ENCODE results near the gene ZBTB32. TPM values are rescaled to one million over a fixed set of nuclear protein-coding genes. Genes with fewer than 3 reads are reported as not detected.

The ZBTB32 gene
- polyA plus RNA-seq, 1 of the 3 experiments (the other 2 are of a cell fraction) = not detected

DNA sequence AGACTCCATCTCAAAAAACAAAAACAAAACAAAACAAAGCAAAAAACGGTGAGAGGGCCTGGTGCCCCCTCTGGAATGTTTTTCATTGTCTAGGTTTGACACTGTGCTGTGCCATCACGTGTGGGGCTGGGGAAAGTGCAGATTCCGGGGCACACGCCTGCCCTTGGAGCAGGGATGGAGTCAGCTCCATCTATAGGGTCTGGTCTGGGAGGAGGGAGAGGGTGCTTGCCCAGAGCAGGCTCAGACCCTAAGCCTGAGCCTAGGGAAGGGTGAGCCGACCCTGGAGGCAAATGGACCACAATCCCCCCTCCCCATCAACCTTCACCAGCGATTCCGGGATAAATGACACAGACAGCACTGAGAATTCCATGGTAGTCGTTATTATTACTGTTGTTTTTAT lies 10.9 kb upstream of the ZBTB32 start:
- 11% methylated on average over 8 of the region's 8 CpGs for WGBS (ENCODE audit: low lambda C conversion rate)
- no peaks in the 10 kb centered on the region for H3K4me1 ChIP-seq (ENCODE audit: control insufficient read depth in 1 of 2, insufficient read depth in 2 of 2, low read depth in 1 of 2, low read length in 1 of 2)

DNA sequence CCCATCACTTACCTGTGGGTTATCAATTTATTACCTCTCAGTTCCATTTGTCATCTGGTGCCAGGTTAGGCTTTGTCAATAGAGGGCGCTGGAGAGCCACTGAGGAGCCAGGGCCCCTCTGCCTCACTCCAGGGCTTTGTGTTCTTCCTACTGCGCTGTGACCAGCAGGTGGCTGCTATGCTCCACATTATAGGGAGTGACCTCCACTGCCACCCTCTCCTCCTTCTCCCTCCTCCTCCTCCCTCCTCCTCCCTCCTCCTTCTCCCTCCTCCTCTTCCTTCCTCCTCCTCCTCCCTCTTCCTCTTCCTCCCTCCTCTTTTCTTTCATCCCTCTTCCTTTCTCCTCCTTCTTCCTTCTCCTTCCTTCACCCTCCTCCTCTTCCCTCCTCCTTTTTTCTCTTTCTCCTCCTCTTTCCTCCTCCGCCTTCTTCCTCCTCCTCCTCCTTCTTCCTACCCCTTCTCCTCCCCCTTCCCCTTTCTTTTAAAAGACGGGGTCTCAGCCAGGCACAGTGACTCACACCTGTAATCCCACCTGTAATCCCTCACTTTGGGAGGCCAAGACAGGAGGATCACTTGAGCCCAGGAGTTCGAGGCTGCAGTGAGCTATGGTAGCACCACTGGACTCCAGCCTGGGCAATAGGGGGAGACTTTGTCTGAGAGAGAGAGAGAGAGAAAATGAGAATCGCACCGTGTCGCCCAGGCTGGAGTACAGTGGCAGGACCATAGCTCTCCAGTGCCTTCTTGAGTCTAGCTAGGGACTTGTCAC lies 10.3 kb upstream of the ZBTB32 start:
- no peak overlapping the region for H3K9ac ChIP-seq
- H3K27me3 ChIP-seq (ENCODE audit: insufficient read depth) = peaks cover 7% of the 10 kb centered on the region; the same call in 1 of the 2 replicates
- POLR2A ChIA-PET = no interaction called here
- no peaks in the 10 kb centered on the region for H3K9me3 ChIP-seq
- H3K9me2 ChIP-seq = no peaks in the 10 kb centered on the region
- no peaks in the 10 kb centered on the region for H3K36me3 ChIP-seq (replicated peaks in 1 of 2; ENCODE audit: control insufficient read depth in 1 of 2, insufficient read depth in 2 of 2, low read length in 1 of 2)
- no peaks in the 10 kb centered on the region for H4K20me1 ChIP-seq (ENCODE audit: insufficient read depth)
- H3F3A ChIP-seq (replicated peaks; ENCODE audit: insufficient read depth) = peaks cover 11% of the 10 kb centered on the region
- no peaks in the 10 kb centered on the region for H3K79me2 ChIP-seq (ENCODE audit: insufficient read depth)
- H3K4me1 ChIP-seq (ENCODE audit: control insufficient read depth in 1 of 2, insufficient read depth in 2 of 2, low read depth in 1 of 2, low read length in 1 of 2) = no peaks in the 10 kb centered on the region
- no peak overlapping the region for H3K27ac ChIP-seq (ENCODE audit: low read depth in 2 of 2, low read length in 1 of 2)
- H2AFZ ChIP-seq (ENCODE audit: low read depth) = no peak overlapping the region
- CTCF ChIA-PET = interaction anchor here (0.7 to 4.1 kb wide), 11 partner anchors 9 to 188 kb away, joined by 3 to 33 read pairs (median 4); partner anchors contain the start of genes PSENEN, U2AF1L4 and ZBTB32
- peak; percentile 90 for DNase-seq
- no peak overlapping the region; a peak in 1 of 4 replicates for H3K4me3 ChIP-seq (ENCODE audit: low read depth in 2 of 2, low read length in 1 of 2)
- 31% methylated on average over 8 of the region's 8 CpGs for WGBS (ENCODE audit: low lambda C conversion rate)
- H3K4me2 ChIP-seq = no peak overlapping the region
- TF ChIP-seq POLR2AphosphoS5 (IDR thresholded peaks at IDR 0.05; ENCODE audit: low read depth, low read length) (no peak), SMC3 (IDR thresholded peaks at IDR 0.05; ENCODE audit: low read depth, low read length) (peak; percentile 93), TAF1 (IDR thresholded peaks at IDR 0.05; ENCODE audit: borderline replicate concordance, low read depth, low read length) (no peak; the same call in 1 of the 2 replicates), JUND (IDR thresholded peaks at IDR 0.05) (no peak), TCF12 (IDR thresholded peaks at IDR 0.05) (no peak), EZH2phosphoT487 (IDR thresholded peaks at IDR 0.05; ENCODE audit: borderline replicate concordance, low read depth) (no peak), CHD2 (IDR thresholded peaks at IDR 0.05; ENCODE audit: low read length, partially characterized antibody) (no peak), GATA2 (CRISPR knock-in tag; IDR thresholded peaks at IDR 0.05) (no peak), RAD21 (IDR thresholded peaks at IDR 0.05; ENCODE audit: low read length) (peak; percentile 92), FOXJ3 (CRISPR knock-in tag; IDR thresholded peaks at IDR 0.05) (no peak), SIN3A (IDR thresholded peaks at IDR 0.05; ENCODE audit: borderline replicate concordance, low read depth, low read length) (no peak), RCOR1 (IDR thresholded peaks at IDR 0.05; ENCODE audit: low read length) (no peak; the same call in 1 of the 2 replicates), FOXM1 (IDR thresholded peaks at IDR 0.05; ENCODE audit: low read depth) (no peak), FOSL2 (IDR thresholded peaks at IDR 0.05; ENCODE audit: borderline replicate concordance, low read depth) (no peak), MEF2A (IDR thresholded peaks at IDR 0.05; ENCODE audit: borderline replicate concordance, low read depth) (no peak), GABPA (IDR thresholded peaks at IDR 0.05; ENCODE audit: low read depth) (no peak)
- TF ChIP-seq, protein P1, sequence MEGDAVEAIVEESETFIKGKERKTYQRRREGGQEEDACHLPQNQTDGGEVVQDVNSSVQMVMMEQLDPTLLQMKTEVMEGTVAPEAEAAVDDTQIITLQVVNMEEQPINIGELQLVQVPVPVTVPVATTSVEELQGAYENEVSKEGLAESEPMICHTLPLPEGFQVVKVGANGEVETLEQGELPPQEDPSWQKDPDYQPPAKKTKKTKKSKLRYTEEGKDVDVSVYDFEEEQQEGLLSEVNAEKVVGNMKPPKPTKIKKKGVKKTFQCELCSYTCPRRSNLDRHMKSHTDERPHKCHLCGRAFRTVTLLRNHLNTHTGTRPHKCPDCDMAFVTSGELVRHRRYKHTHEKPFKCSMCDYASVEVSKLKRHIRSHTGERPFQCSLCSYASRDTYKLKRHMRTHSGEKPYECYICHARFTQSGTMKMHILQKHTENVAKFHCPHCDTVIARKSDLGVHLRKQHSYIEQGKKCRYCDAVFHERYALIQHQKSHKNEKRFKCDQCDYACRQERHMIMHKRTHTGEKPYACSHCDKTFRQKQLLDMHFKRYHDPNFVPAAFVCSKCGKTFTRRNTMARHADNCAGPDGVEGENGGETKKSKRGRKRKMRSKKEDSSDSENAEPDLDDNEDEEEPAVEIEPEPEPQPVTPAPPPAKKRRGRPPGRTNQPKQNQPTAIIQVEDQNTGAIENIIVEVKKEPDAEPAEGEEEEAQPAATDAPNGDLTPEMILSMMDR (IDR thresholded peaks at IDR 0.05) = peak; percentile 98
- TF ChIP-seq, protein P2, sequence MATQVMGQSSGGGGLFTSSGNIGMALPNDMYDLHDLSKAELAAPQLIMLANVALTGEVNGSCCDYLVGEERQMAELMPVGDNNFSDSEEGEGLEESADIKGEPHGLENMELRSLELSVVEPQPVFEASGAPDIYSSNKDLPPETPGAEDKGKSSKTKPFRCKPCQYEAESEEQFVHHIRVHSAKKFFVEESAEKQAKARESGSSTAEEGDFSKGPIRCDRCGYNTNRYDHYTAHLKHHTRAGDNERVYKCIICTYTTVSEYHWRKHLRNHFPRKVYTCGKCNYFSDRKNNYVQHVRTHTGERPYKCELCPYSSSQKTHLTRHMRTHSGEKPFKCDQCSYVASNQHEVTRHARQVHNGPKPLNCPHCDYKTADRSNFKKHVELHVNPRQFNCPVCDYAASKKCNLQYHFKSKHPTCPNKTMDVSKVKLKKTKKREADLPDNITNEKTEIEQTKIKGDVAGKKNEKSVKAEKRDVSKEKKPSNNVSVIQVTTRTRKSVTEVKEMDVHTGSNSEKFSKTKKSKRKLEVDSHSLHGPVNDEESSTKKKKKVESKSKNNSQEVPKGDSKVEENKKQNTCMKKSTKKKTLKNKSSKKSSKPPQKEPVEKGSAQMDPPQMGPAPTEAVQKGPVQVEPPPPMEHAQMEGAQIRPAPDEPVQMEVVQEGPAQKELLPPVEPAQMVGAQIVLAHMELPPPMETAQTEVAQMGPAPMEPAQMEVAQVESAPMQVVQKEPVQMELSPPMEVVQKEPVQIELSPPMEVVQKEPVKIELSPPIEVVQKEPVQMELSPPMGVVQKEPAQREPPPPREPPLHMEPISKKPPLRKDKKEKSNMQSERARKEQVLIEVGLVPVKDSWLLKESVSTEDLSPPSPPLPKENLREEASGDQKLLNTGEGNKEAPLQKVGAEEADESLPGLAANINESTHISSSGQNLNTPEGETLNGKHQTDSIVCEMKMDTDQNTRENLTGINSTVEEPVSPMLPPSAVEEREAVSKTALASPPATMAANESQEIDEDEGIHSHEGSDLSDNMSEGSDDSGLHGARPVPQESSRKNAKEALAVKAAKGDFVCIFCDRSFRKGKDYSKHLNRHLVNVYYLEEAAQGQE (IDR thresholded peaks at IDR 0.05; ENCODE audit: low read depth, low read length) = no peak
- TF ChIP-seq, protein P3, sequence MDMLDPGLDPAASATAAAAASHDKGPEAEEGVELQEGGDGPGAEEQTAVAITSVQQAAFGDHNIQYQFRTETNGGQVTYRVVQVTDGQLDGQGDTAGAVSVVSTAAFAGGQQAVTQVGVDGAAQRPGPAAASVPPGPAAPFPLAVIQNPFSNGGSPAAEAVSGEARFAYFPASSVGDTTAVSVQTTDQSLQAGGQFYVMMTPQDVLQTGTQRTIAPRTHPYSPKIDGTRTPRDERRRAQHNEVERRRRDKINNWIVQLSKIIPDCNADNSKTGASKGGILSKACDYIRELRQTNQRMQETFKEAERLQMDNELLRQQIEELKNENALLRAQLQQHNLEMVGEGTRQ (IDR thresholded peaks at IDR 0.05; ENCODE audit: borderline replicate concordance, low read depth, low read length) = no peak

More for the DNA sequence above, 10.9 kb upstream of the ZBTB32 start:
- Histone ChIP-seq H3K27ac (ENCODE audit: low read depth in 2 of 2, low read length in 1 of 2) (no peak overlapping the region), H3K27me3 (ENCODE audit: insufficient read depth) (peaks cover 1% of the 10 kb centered on the region; the same call in 1 of the 2 replicates), H3K4me2 (no peak overlapping the region), H4K20me1 (ENCODE audit: insufficient read depth) (no peaks in the 10 kb centered on the region), H3K9me3 (no peaks in the 10 kb centered on the region), H2AFZ (ENCODE audit: low read depth) (no peak overlapping the region), H3K9me2 (no peaks in the 10 kb centered on the region), H3F3A (replicated peaks; ENCODE audit: insufficient read depth) (peaks cover 11% of the 10 kb centered on the region), H3K79me2 (ENCODE audit: insufficient read depth) (no peaks in the 10 kb centered on the region), H3K36me3 (replicated peaks in 1 of 2; ENCODE audit: control insufficient read depth in 1 of 2, insufficient read depth in 2 of 2, low read length in 1 of 2) (no peaks in the 10 kb centered on the region), H3K4me3 (ENCODE audit: low read depth in 2 of 2, low read length in 1 of 2) (no peak overlapping the region; a peak in 1 of 4 replicates), H3K9ac (no peak overlapping the region)
- no peak for DNase-seq
- TF ChIP-seq GABPA (IDR thresholded peaks at IDR 0.05; ENCODE audit: low read depth) = no peak
- no peak for TF ChIP-seq RAD21 (IDR thresholded peaks at IDR 0.05; ENCODE audit: low read length)
- no peak for TF ChIP-seq CHD2 (IDR thresholded peaks at IDR 0.05; ENCODE audit: low read length, partially characterized antibody)
- no peak for TF ChIP-seq FOXM1 (IDR thresholded peaks at IDR 0.05; ENCODE audit: low read depth)
- ChIA-PET POLR2A (no interaction called here), CTCF (interaction anchor here (0.7 to 4.1 kb wide), 14 partner anchors 10 to 340 kb away, joined by 3 to 33 read pairs (median 4); partner anchors contain the start of genes KMT2B, PSENEN, U2AF1L4 and ZBTB32)
